Cerebellar cortex (tissue), 1 donor: ENCODE results near the gene ADARB1.

ENCODE experiments used
- DNase-seq: peaks from one replicate; pipeline ENCODE4 v3.0.0-alpha.2; 2015; ENCODE audit warnings: low spot score

Gene ADARB1

DNA sequence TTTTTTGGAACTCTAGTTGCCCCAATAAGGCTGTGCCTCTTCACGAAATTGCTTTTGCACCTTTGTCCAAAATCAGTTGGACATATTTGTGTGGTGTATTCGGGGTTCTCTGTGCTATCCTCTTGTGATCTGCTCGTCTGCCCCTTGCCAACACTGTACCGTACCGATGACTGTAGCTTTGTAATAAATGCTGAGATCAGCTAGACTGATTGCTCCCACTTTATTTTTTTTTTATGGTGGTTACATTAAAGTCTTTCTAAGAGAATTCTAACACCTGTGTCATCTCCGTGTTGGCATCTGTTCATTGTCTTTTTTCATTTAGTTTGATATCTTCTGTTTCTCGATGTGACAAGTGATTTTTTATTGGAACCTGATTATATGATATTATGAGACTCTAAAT, 94.1 kb downstream of the ADARB1 start:
- peak; percentile 43 for DNase-seq

DNA sequence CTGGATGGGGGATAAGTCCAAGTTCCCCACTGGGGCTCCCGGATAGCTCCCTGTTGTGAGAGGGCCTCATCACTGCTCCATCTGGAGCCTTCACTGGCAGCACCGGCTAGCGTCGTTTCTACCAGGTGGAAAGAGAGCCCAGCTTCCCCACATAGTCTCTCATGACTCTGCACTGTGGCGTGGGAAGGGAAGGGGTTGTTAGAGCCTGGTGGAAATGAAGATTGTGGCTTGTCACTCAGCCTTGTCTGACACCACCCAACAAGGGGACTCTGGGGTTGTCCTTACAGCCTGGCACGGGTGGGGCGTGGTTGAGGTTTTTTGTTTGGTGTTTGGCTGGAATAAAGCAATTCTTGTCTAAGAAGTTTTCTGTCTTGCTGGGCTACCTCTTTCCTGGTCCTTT, 94.6 kb downstream of the ADARB1 start:
- DNase-seq, result peak; percentile 42

- DNase-seq, result no peak
These were observed 95.3 kb downstream of the ADARB1 start for GRCh38 chr21:45169682-45170081.

- no peak for DNase-seq
These were observed 96.6 kb downstream of the ADARB1 start for GRCh38 chr21:45170987-45171386.

DNA sequence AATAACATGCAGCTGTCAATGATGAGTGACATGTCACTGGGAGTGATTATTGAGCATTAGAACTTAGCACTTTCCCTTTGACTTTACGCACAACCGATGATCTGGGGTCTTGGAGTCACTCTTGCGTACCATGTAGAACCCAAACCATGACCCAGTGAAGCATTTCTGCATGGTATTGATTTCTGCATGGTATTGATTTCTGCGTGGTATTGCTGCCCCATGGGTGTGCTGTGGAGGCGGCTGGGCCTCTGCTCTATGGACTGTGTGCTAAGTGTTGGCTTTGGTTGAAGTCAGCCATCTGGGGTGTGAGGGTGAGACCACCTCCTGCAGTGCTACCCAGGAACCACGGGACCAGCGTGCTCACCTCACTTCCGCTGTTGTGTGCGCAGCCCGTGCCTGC, 98.0 kb downstream of the ADARB1 start:
- no peak for DNase-seq

GRCh38 chr21:45175326-45176095, 101.1 kb downstream of the ADARB1 start:
- no peak for DNase-seq

- no peak for DNase-seq
These were observed 101.8 kb downstream of the ADARB1 start for GRCh38 chr21:45176141-45176540.

DNA sequence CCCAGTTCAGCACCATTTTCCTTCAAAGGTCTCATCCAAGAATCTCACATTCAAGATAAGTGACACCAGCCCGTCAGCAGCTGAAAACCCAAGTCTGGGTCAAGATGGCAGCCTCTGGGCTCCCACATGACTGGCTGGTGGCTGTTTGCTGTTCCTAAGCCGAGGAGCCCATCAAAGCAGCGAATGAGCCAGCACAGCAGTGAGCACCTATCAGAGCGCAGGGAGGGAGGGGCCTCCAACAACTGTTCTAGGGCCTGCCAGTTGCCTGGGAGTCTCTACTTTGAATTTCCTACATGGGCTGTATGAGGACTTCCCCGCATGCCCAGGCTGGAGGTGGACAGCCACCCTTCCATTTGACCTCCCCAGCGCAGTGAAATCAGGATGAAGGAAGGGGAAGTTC, 102.7 kb downstream of the ADARB1 start:
- no peak for DNase-seq

DNA sequence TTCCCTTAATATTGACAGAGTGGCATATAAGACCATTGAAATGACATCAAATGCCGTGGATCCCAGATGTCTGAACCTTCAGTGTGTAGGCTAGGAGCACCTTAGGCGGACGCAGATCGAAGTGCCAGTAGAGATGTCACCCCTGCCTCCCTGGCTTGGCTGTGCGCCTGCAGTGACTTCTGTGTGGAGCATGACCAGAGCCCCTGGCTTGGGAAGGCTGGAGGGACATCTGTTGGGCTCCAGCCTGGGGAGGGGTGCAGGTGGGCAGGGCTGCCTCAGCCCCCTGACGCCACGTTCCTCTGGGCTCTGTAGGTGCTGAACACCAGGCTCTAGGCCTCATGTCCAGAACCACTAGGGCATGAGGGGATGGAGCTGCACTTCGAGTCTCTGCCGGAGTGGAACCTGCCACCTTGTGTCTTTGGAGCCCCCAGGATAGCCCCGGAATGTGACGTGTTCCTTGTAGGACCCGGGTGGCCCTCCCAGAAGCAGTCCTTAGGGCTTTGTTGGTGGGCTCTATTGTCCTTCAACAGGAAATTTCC, 103.8 kb downstream of the ADARB1 start:
- DNase-seq, result no peak

DNA sequence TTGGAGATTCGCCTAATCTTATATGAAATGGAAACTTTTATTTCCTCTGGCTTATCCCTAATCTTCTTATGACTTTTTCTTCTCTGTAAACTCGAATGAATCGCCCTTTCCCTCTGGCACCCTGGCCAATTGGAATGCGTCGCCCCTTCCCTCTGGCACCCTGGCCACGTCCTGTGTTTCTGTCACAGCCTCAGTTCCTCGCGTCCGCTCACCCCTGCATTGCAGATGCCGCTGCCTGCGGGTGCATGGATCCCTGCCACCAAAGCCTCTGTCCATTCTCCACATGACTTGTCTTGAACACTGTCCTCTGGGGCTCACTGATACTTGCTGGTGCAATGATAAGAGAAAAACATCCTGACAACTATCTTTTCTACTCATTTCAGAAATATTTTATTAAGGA, 104.6 kb downstream of the ADARB1 start:
- DNase-seq, result no peak

GRCh38 chr21:45179568-45180245, 105.3 kb downstream of the ADARB1 start:
- no peak for DNase-seq

GRCh38 chr21:45180246-45180599, 105.8 kb downstream of the ADARB1 start:
- no peak for DNase-seq

- DNase-seq, result no peak
These were observed 108.6 kb downstream of the ADARB1 start for GRCh38 chr21:45182958-45183357.

- DNase-seq, result no peak
These were observed 109.5 kb downstream of the ADARB1 start for GRCh38 chr21:45183852-45184251.

- no peak for DNase-seq
These were observed 110.5 kb downstream of the ADARB1 start for GRCh38 chr21:45184869-45185268.

DNA sequence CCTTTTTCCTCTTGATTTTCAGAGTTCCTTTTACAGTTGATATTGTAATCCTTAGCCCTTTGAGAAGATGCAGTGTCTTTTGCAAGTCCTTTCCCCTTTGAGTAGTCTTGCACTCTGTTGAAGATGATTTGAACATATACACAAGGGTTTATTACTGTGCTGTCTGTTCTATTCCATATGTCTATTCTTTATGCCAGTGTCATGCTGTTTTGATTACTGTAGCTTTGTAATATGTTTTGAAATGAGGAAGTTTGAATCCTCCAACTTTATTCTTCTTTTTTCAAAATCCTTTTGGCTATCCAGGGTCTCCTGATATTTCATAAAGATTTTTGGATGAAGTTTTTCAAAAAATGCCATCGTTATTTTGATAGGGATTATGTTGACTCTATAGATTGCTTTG, 112.3 kb downstream of the ADARB1 start:
- no peak for DNase-seq

DNA sequence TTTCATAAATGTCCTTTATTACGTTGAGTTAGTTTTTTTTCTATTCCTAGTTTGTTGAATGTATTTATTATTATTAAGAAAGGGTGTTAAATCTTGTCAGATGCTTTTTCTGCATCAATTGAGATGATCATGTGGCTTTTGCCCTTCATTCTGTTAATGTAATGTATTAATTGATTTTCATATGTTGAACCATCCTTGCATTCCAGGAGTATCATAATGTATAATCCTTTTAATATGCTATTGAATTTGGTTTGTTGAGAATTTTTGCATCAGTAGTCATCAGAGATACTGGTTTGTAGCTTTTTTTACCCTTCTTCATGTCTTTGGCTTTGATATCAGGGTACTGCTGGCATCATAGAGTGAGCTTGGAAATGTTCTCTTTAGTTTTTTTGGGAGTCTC, 113.3 kb downstream of the ADARB1 start:
- no peak for DNase-seq

GRCh38 chr21:45190013-45190412, 115.6 kb downstream of the ADARB1 start:
- no peak for DNase-seq

- DNase-seq, result no peak
These were observed 118.0 kb downstream of the ADARB1 start for GRCh38 chr21:45192332-45192731.

- DNase-seq, result no peak
These were observed 122.2 kb downstream of the ADARB1 start for GRCh38 chr21:45196620-45197019.

DNA sequence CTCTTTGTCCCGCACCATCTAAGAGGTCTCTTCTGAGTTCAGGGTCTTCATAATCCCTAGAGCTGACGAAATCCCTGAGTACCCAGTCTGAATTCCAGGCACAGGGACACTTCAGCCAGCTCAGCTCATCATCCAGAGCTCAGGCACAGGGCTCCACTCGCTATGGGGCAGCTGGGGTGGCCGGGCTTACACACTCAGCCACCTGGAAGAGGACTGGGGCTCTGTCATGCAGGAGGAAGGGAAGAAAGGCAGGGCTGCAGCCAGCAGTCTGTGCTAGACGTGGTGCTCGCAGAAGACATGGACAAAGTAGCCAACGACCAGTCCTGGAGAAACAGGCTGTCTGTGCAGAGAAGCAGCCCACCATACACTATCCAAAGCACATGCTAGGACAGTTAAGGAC, 124.8 kb downstream of the ADARB1 start:
- no peak for DNase-seq

DNA sequence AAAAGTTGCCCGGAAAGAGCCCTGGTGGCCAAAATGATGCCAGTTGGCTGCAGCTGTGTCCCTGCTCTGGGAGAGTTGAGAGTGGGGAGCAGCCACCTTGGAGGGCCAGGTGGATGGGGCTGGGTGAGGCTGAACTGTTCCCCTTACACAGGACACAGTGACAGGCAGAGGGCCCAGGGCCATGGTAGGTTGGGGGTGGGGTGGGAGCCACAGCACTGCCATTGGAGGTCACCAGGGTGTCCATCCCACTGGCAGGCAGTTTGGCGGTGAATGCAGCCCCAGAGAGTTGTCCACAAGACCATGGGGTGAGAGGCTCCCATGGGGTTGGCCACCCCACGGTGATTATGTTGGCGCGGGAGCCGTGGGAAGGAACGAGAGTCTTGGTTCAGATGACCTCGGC, 125.7 kb downstream of the ADARB1 start:
- DNase-seq, result no peak

GRCh38 chr21:45200581-45201296, 126.4 kb downstream of the ADARB1 start:
- no peak for DNase-seq
